A549 treated with GW870086 at 1 μM for 4 hours (cell line): ENCODE data around the gene LUZP2. TPM values are rescaled to one million over a fixed set of nuclear protein-coding genes. Genes with fewer than 3 reads are reported as not detected.

Experiments used
- total RNA-seq: library from RNA; stranded (reverse); fragments of 200-300 nt; extraction: Qiagen RNA extraction; gene quantifications from 5 replicates; pipeline ENCODE4 v1.2.3, GENCODE V29; 2022; ENCODE audit warnings: low read depth

LUZP2 gene
- not detected in 5 replicates for total RNA-seq

DNA sequence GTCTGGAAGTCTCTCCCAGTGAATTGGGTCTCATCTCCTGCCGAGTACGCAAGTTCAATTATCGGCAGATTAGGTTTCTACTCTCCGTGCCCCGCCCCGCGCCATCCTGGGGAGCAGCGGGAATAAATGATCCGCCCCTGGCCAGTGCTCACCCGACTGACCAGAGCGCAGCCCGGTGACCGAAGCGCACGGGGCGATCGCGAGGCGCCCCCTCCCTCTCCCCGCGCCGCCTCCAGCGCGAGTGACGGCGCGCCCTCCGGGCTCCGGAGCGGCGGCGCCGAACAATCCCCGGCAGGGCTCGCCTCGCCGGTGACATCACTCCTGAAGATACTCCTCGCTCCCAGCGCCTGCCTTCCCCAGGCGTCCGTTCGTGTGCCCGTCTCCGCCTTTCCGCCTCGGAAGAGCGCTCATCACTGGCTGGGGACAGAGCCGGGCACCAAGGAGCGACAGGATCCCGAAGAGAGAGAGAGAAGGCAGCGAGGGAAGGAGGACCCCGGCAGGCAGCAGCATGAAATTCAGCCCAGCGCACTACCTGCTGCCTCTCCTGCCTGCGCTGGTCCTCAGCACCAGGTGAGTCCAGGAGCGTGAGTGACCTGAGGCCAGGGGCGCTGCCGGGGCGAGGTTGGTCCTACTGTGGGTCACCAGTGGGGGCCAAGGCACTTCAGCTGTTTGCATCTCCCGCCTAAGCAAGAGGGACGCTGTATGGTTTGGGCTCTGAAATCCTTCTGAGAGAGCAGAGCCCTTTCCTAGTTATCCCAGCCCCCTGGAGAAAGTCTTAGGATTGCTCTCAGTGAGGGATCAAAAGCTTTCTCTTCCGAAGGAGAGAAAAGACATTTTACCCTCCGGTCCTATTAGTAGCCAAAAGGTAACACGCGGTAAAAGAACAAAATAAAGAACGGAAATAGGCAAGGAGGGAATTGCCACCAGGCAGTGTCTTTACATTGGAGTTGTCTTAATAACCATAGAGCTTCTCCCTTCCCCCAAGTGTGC, at the start of gene LUZP2:
Gene LUZP2 (plus strand): TSS at position 318 of the 990 bp plus-strand sequence.

